Endodermal cell (in vitro differentiated cells): Measurements from ENCODE around the gene FAM24A. TPM values are rescaled to one million over a fixed set of nuclear protein-coding genes. Genes with fewer than 3 reads are reported as not detected.
A peak's percentile ranks its signal among the peaks of the same experiment; 100 is the strongest.
"Not testable (repeated sequence)": the region's sequence is repeated elsewhere in the genome, so short reads cannot be mapped to it uniquely, and the experiment has no call there.

ENCODE experiments used
- DNase-seq: peaks from one replicate; pipeline ENCODE4 v3.0.0-alpha.2; 2017
- H3K27ac ChIP-seq: 2 replicates; pipeline ENCODE4 v1.5.1; 2013; ENCODE audit warnings: mild to moderate bottlenecking, low read depth, low read length, moderate library complexity
- H3K27me3 ChIP-seq: 2 replicates; pipeline ENCODE4 v1.6.1; 2013; ENCODE audit warnings: mild to moderate bottlenecking, low read length, moderate library complexity; ENCODE audit not compliant: insufficient read depth, control insufficient read depth, poor library complexity, severe bottlenecking
- H3K36me3 ChIP-seq: 2 replicates; pipeline ENCODE4 v1.7.0; 2013; ENCODE audit warnings: mild to moderate bottlenecking, low read length, moderate library complexity; ENCODE audit not compliant: control insufficient read depth, insufficient read depth
- H3K4me1 ChIP-seq: one replicate; pipeline ENCODE4 v1.7.0; 2013; ENCODE audit warnings: low read length; ENCODE audit not compliant: control insufficient read depth, insufficient read depth
- H3K4me3 ChIP-seq: 2 replicates; pipeline ENCODE4 v1.5.1; 2013; ENCODE audit warnings: mild to moderate bottlenecking, low read length, moderate library complexity
- H3K9ac ChIP-seq: 2 replicates; pipeline ENCODE4 v1.6.1; 2013; ENCODE audit warnings: mild to moderate bottlenecking, low read length, moderate library complexity; ENCODE audit not compliant: poor library complexity, severe bottlenecking; ENCODE audit errors: extremely low read depth
- H3K9me3 ChIP-seq: 2 replicates; pipeline ENCODE4 v1.6.1; 2013; ENCODE audit warnings: mild to moderate bottlenecking, low read length, moderate library complexity; ENCODE audit not compliant: control insufficient read depth
- H3K27ac Mint-ChIP-seq: 2 replicates; pipeline ENCODE4 v1.8.0; 2020; ENCODE audit warnings: mixed read lengths
- H3K27me3 Mint-ChIP-seq: 2 replicates; pipeline ENCODE4 v1.8.0; 2021; ENCODE audit warnings: mild to moderate bottlenecking, mixed read lengths; ENCODE audit not compliant: insufficient read depth
- H3K36me3 Mint-ChIP-seq: 2 replicates; pipeline ENCODE4 v1.8.0; 2020; ENCODE audit warnings: low read depth, mixed read lengths
- H3K4me1 Mint-ChIP-seq: 2 replicates; pipeline ENCODE4 v1.8.0; 2020; ENCODE audit warnings: mixed read lengths
- H3K4me3 Mint-ChIP-seq: 2 replicates; pipeline ENCODE4 v1.8.0; 2020; ENCODE audit warnings: mild to moderate bottlenecking, moderate library complexity, mixed read lengths
- H3K9me3 Mint-ChIP-seq: 2 replicates; pipeline ENCODE4 v1.8.0; 2020; ENCODE audit warnings: mild to moderate bottlenecking, mixed read lengths
- WGBS, 2 experiments: methylation state at CpG; one replicate each; pipeline versions ENCODE4 v1.1.5 to v1.1.7; 2013; ENCODE audit warnings: missing lambda C conversion rate in 2 of 2, mixed read lengths in 1 of 2; ENCODE audit not compliant: insufficient coverage in 1 of 2, insufficient read length in 1 of 2; 5-methylcytosine and 5-hydroxymethylcytosine counted together
- total RNA-seq, 2 donors: library from RNA; stranded (reverse); fragmentation: NEBNext Ultra II Directional in 1 of 2; extraction: Animal tissue kit (Norgen Biotek cat#: 25700) in 1 of 2; gene quantifications; 2 replicates in 1 of 2; 3 replicates in 1 of 2; pipeline ENCODE4 v1.2.1, GENCODE V29; 2021
- TF ChIP-seq, protein P1 (sequence below): fragments of 200-600 bp; sonication (generic); conservative IDR thresholded peaks from 2 replicates; pipeline ENCODE4 v1.5.0; 2021; ENCODE audit warnings: antibody characterized with exemption, mild to moderate bottlenecking

The FAM24A gene
- total RNA-seq, 2 donors from 2014 or later, result not detected

DNA sequence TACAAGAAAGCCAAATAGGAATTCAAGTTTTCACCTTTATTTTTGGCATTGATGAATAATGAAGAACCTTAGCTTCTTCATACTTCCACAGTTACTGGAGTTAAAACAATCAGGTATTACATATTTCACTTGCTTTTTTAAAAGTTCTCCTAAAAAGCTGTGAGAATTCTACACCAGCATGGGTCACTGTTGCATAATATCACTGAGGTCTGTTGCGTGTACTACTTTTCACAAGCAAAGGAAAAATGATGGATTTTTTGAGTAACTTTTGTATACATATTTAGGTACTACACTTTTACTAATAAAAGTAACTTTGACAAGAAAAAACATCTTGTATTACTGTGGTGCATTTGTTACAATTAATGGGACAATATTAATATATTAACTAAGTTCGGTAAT, 46.2 kb upstream of the FAM24A start:
- Mint-ChIP-seq H3K27ac (no peak overlapping the region), H3K9me3 (peaks cover 33% of the 10 kb centered on the region), H3K27me3 (no peaks in the 10 kb centered on the region), H3K4me3 (no peak overlapping the region), H3K4me1 (no peaks in the 10 kb centered on the region), H3K36me3 (peaks cover 24% of the 10 kb centered on the region)
- WGBS, 2 experiments, result 94% methylated on average over 2 of the region's 2 CpGs; no CpG with 5 or more reads in 1 of the 2 experiments
- Histone ChIP-seq H3K4me3 (no peak overlapping the region), H3K9me3 (peaks cover 12% of the 10 kb centered on the region), H3K27me3 (no peaks in the 10 kb centered on the region), H3K4me1 (no peaks in the 10 kb centered on the region), H3K36me3 (no peaks in the 10 kb centered on the region), H3K9ac (no peak overlapping the region), H3K27ac (no peak overlapping the region)
- TF ChIP-seq, protein P1, sequence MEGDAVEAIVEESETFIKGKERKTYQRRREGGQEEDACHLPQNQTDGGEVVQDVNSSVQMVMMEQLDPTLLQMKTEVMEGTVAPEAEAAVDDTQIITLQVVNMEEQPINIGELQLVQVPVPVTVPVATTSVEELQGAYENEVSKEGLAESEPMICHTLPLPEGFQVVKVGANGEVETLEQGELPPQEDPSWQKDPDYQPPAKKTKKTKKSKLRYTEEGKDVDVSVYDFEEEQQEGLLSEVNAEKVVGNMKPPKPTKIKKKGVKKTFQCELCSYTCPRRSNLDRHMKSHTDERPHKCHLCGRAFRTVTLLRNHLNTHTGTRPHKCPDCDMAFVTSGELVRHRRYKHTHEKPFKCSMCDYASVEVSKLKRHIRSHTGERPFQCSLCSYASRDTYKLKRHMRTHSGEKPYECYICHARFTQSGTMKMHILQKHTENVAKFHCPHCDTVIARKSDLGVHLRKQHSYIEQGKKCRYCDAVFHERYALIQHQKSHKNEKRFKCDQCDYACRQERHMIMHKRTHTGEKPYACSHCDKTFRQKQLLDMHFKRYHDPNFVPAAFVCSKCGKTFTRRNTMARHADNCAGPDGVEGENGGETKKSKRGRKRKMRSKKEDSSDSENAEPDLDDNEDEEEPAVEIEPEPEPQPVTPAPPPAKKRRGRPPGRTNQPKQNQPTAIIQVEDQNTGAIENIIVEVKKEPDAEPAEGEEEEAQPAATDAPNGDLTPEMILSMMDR, result no peak
- DNase-seq, result no peak

DNA sequence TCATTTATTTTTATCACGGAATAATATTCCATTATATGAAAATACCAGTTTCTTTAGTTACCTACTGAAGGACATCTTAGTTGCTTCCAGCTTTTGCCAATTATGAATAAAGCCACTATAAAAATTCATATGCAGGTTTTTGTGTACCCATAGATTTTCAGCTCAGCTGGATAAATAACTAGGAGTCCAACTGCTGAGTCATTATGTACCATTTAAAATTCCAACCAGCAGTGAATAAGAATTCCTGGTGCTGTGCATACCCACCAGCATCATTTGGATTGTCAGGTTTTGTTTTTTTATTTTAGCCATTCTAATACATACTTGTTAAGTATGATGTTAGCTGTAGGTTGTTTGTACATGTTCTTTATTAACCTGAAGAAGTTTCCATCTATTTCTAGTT, 45.5 kb upstream of the FAM24A start:
- H3K27ac Mint-ChIP-seq, result no peak overlapping the region

DNA sequence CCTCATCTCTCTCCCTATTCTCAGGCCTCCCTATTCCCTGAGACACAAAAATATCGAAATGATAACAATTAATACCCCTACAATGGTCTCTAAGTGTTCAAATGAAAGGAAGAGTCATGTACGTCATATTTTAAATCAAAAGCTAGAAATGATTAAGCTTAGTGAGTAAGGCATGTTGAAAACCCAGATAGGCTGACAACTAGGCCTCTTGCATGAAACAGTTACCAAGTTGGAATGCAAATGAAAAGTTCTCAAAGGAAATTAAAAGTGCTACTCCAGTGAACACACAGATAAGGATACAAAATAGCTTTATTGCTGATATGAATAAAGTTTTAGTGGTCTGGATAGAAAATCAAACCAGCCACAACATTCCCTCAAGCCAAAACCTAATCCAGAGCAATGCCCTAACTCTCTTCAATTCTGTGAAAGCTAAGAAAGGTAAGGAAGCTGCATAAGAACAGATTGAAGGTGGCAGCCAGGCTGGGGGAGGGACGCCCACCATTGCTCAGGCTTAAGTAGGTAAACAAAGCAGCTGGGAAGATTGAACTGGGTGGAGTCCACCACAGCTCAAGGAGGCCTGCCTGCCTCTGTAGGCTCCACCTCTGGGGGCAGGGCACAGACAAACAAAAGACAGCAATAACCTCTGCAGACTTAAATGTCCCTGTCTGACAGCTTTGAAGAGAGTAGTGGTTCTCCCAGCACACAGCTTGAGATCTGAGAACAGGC, 43.5 kb upstream of the FAM24A start:
- not testable (repeated sequence) for H3K4me3 Mint-ChIP-seq

More for the DNA sequence above, 45.5 kb upstream of the FAM24A start:
- H3K27me3 Mint-ChIP-seq, result no peaks in the 10 kb centered on the region
- no peak overlapping the region for H3K4me3 ChIP-seq
- no peaks in the 10 kb centered on the region for H3K27me3 ChIP-seq
- 100% methylated on average over 1 of the region's 1 CpG; no CpG with 5 or more reads in 1 of the 2 experiments for WGBS, 2 experiments
- H3K36me3 ChIP-seq, result no peaks in the 10 kb centered on the region
- no peak overlapping the region for H3K9ac ChIP-seq
- TF ChIP-seq, protein P1, result no peak
- H3K36me3 Mint-ChIP-seq, result peaks cover 24% of the 10 kb centered on the region
- peaks cover 39% of the 10 kb centered on the region for H3K9me3 Mint-ChIP-seq
- H3K27ac ChIP-seq, result no peak overlapping the region
- no peaks in the 10 kb centered on the region for H3K4me1 Mint-ChIP-seq
- no peaks in the 10 kb centered on the region for H3K4me1 ChIP-seq
- DNase-seq, result no peak
- no peak overlapping the region for H3K4me3 Mint-ChIP-seq
- H3K9me3 ChIP-seq, result peaks cover 12% of the 10 kb centered on the region

DNA sequence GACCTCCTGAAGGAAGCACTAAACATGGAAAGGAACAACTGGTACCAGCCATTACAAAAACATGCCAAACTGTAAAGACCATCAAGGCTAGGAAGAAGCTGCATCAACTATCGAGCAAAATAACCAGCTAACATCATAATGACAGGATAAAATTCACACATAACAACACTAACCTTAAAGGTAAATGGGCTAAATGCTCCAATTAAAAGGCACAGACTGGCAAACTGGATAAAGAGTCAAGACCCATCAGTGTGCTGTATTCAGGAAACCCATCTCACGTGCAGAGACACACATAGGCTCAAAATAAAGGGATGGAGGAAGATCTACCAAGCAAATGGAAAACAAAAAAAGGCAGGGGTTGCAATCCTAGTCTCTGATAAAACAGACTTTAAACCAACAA, 41.6 kb upstream of the FAM24A start:
- H3K9me3 ChIP-seq, result peaks cover 12% of the 10 kb centered on the region
- not testable (repeated sequence) for H3K4me3 Mint-ChIP-seq, H3K27ac Mint-ChIP-seq, H3K4me3 ChIP-seq, H3K27me3 ChIP-seq, H3K4me1 ChIP-seq, H3K4me1 Mint-ChIP-seq, H3K27ac ChIP-seq, H3K27me3 Mint-ChIP-seq, H3K36me3 ChIP-seq, DNase-seq, H3K9ac ChIP-seq
- WGBS, 2 experiments, result 79 to 100% methylated on average over 1 of the region's 2 CpGs
- H3K9me3 Mint-ChIP-seq, result peaks cover 52% of the 10 kb centered on the region
- H3K36me3 Mint-ChIP-seq, result peaks cover 33% of the 10 kb centered on the region

More for the DNA sequence above, 43.5 kb upstream of the FAM24A start:
- H3K9ac ChIP-seq, H3K27me3 ChIP-seq, H3K27ac ChIP-seq, H3K27ac Mint-ChIP-seq, H3K4me1 ChIP-seq, H3K27me3 Mint-ChIP-seq, H3K36me3 ChIP-seq, DNase-seq, H3K4me1 Mint-ChIP-seq: not testable (repeated sequence)
- peaks cover 30% of the 10 kb centered on the region for H3K36me3 Mint-ChIP-seq
- H3K9me3 Mint-ChIP-seq, result peaks cover 50% of the 10 kb centered on the region
- Histone ChIP-seq H3K9me3 (peaks cover 12% of the 10 kb centered on the region), H3K4me3 (peak overlapping the region; percentile 36)
- 92 to 100% methylated on average over 1 to 3 of the region's 3 CpGs for WGBS, 2 experiments

DNA sequence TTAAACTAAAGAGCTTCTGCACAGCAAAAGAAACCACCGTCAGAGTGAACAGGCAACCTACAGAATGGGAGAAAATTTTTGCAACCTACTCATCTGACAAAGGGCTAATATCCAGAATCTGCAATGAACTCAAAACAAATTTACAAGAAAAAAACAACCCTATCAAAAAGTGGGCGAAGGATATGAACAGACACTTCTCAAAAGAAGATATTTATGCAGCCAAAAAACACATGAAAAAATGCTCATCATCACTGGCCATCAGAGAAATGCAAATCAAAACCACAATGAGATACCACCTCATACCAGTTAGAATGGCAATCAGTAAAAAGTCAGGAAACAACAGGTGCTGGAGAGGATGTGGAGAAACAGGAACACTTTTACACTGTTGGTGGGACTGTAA, 38.5 kb upstream of the FAM24A start:
- not testable (repeated sequence) for H3K4me3 ChIP-seq, H3K4me3 Mint-ChIP-seq, H3K27me3 Mint-ChIP-seq, H3K27ac Mint-ChIP-seq, H3K27ac ChIP-seq, H3K9ac ChIP-seq, DNase-seq, H3K27me3 ChIP-seq, H3K9me3 ChIP-seq, H3K4me1 ChIP-seq, H3K36me3 ChIP-seq
- peaks cover 22% of the 10 kb centered on the region for H3K36me3 Mint-ChIP-seq
- H3K4me1 Mint-ChIP-seq, result peaks cover 21% of the 10 kb centered on the region
- H3K9me3 Mint-ChIP-seq, result peaks cover 38% of the 10 kb centered on the region
- WGBS, 2 experiments, result 91% methylated on average over 1 of the region's 2 CpGs; no CpG with 5 or more reads in 1 of the 2 experiments
